Spleen (tissue), 11 donors: Measurements from ENCODE around the gene PNKD. TPM values are rescaled to one million over a fixed set of nuclear protein-coding genes. Genes with fewer than 3 reads are reported as not detected.

ENCODE experiments used
- DNase-seq: peaks from one replicate; pipeline ENCODE4 v3.0.0-alpha.2; 2020
- H3K27ac ChIP-seq, 8 donors: fragments of 200-600 bp; sonication (generic) in 7 of 8; 1 replicate in 4 of 8; 2 replicates in 4 of 8; pipeline versions ENCODE4 v1.5.0 to v1.8.0; 2016 to 2021; ENCODE audit warnings: inconsistent platforms in 4 of 8, mild to moderate bottlenecking in 4 of 8, moderate library complexity in 1 of 8
- H3K27me3 ChIP-seq, 7 donors: fragments of 200-600 bp; sonication (generic) in 6 of 7; replicated peaks in 1 of 7; 1 replicate in 4 of 7; 2 replicates in 3 of 7; pipeline versions ENCODE4 v1.5.0 to v1.8.0; 2016 to 2021; ENCODE audit warnings: inconsistent platforms in 3 of 7, mild to moderate bottlenecking in 1 of 7
- H3K36me3 ChIP-seq, 6 donors: fragments of 200-600 bp; sonication (generic) in 5 of 6; 1 replicate in 4 of 6; 2 replicates in 2 of 6; pipeline versions ENCODE4 v1.5.0 to v1.8.0; 2016 to 2021; ENCODE audit warnings: inconsistent platforms in 2 of 6
- H3K4me1 ChIP-seq, 6 donors: fragments of 200-600 bp; sonication (generic) in 5 of 6; 1 replicate in 3 of 6; 2 replicates in 3 of 6; pipeline versions ENCODE4 v1.5.0 to v1.8.0; 2016 to 2021; ENCODE audit warnings: inconsistent platforms in 3 of 6
- H3K4me3 ChIP-seq, 8 donors: fragments of 200-600 bp; sonication (generic) in 7 of 8; 1 replicate in 4 of 8; 2 replicates in 4 of 8; pipeline versions ENCODE4 v1.5.0 to v1.8.0; 2016 to 2021; ENCODE audit warnings: inconsistent platforms in 4 of 8, mild to moderate bottlenecking in 4 of 8, moderate library complexity in 2 of 8
- H3K9me3 ChIP-seq, 8 donors: fragments of 200-600 bp; sonication (generic) in 7 of 8; 1 replicate in 4 of 8; 2 replicates in 4 of 8; pipeline versions ENCODE4 v1.5.0 to v1.8.0; 2016 to 2021; ENCODE audit warnings: inconsistent platforms in 4 of 8
- CTCF ChIP-seq, 11 experiments: fragments of 200-600 bp in 7 of 11; fragments of 450-650 bp in 4 of 11; sonication (generic) in 4 of 11; IDR thresholded peaks in 8 of 11; conservative IDR thresholded peaks in 3 of 11; 1 replicate in 7 of 11; 2 replicates in 4 of 11; pipeline versions ENCODE4 v1.4.0 to v1.8.0; 2016 to 2021; ENCODE audit warnings: antibody characterized with exemption in 11 of 11, inconsistent platforms in 4 of 11, mild to moderate bottlenecking in 1 of 11
- POLR2A ChIP-seq, 3 donors: fragments of 450-650 bp; IDR thresholded peaks; one replicate each; pipeline ENCODE4 v1.5.1; 2017; ENCODE audit warnings: antibody characterized with exemption in 3 of 3, mild to moderate bottlenecking in 1 of 3
- POLR2AphosphoS5 ChIP-seq, 3 donors: sonication (generic); formaldehyde crosslinking; IDR thresholded peaks; one replicate each; pipeline ENCODE4 v1.5.1; 2017; ENCODE audit warnings: antibody characterized with exemption in 3 of 3
- WGBS, 5 donors: extraction: QIAGEN DNeasy Blood & Tissue Kit in 3 of 5; methylation state at CpG; one replicate each; pipeline versions ENCODE4 v1.1.5 to v1.1.7; 2013 to 2018; 5-methylcytosine and 5-hydroxymethylcytosine counted together
- intact Hi-C: fragments of 100-400 bp; cut with DNase I; formaldehyde crosslinking; loops from one replicate; pipeline ENCODE4 v1.15.0; 2023; ENCODE audit warnings: low total_unique reads
- polyA plus RNA-seq, 3 donors: library from polyadenylated mRNA; stranded (reverse); fragments of 200-250 nt; gene quantifications; one replicate each; pipeline ENCODE4 v1.2.1, GENCODE V29; 2013
- total RNA-seq, 7 donors: library from RNA; depleted of rRNA in 3 of 7; stranded (reverse); fragments of >200 nt in 3 of 7; fragmentation: NEBNext Ultra II Directional in 4 of 7; extraction: Animal tissue kit (Norgen Biotek cat#: 25700) in 4 of 7; gene quantifications; one replicate each; pipeline versions ENCODE4 v1.1.0 to v1.2.1, GENCODE V29; 2016 to 2021
- donor health status: healthy with polysubstance abuse.
- donor health status: DM: no; HTN: no; CAD: no; lungs with moderate emphysema.
- donor health status: DM: no; HTN: no; CAD: no.
- donor health status: Bipolar disorder and iron deficiency.
- donor health status: healthy.
- donor health status: DM: no; HTN: no; CAD: no.
- donor health status: DM: yes; HTN: yes; CAD: no.

The PNKD gene
- total and polyA plus RNA-seq, 10 donors = 41.4 to 92.1 (median 49.4) TPM

DNA sequence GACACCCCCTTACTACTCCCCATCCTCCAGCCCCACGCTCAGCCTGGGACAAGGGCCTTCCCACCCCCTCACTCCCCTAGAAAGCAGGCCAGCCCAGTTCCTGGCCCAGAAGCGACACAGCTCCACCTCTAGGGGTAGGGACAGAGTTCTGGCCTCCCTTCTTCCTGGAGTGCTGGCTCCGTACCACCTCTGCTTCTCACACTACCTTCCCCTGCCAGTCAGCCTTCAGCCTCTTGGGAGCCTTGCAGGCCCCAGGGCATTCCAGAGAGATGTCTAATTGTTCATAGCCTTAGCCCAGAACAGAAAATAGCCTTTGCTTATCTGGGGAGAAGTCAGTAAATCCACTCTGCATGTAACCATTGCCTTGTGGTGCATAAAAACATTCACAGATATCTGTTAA is 73.3 kb downstream of the PNKD start:
- Histone ChIP-seq H3K27me3 (no peaks in the 10 kb centered on the region), H3K27ac (no peak overlapping the region), H3K4me1 (no peaks in the 10 kb centered on the region), H3K9me3 (no peaks in the 10 kb centered on the region), H3K36me3 (peaks cover 0 to 66% (median 8%) of the 10 kb centered on the region in 6 donors), H3K4me3 (no peak overlapping the region)
- TF ChIP-seq POLR2AphosphoS5 (IDR thresholded peaks at IDR 0.05) = no peak
- no peak for TF ChIP-seq CTCF (IDR thresholded peaks at IDR 0.05 in 8 of 11, conservative IDR thresholded peaks at IDR 0.05 in 3 of 11)
- no peak for TF ChIP-seq POLR2A (IDR thresholded peaks at IDR 0.05)
- 82 to 94% (median 91%) methylated on average over 3 of the region's 3 CpGs for WGBS, 5 donors
- intact Hi-C loops = no loop called here
- no peak for DNase-seq

DNA sequence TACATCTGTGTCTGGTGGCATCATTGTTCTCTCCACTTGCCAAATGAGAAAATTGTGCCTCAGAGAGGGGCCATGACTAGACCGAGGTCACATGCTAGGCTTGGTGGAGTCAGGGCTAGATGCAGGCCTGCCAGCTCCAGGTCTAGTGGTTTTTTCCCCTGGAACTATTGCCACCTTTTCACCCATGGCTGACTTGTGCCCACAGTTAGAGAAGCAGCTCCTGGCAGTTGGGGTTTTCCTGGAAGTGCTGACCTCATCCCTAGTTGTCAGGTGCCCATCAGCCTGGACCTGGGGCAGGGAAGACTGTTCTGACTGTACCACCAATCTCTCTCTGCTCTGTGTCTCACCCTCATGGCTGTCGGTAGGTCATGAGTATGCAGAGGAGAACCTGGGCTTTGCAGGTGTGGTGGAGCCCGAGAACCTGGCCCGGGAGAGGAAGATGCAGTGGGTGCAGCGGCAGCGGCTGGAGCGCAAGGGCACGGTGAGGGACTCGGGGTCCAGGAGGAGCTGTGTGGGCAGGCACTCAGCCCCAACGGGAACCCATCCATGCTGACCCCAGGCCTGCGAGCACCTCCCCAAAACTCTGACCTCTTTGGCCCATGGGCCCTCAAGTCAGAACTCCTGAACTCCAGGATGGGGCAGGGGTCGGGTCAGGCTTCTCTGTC is 73.9 kb downstream of the PNKD start:
- Histone ChIP-seq H3K27ac (no peak overlapping the region), H3K4me3 (no peak overlapping the region), H3K9me3 (no peaks in the 10 kb centered on the region), H3K4me1 (no peaks in the 10 kb centered on the region), H3K36me3 (peaks cover 0 to 66% (median 8%) of the 10 kb centered on the region in 6 donors), H3K27me3 (no peaks in the 10 kb centered on the region)
- DNase-seq = no peak
- intact Hi-C loops = no loop called here
- TF ChIP-seq CTCF (IDR thresholded peaks at IDR 0.05 in 8 of 11, conservative IDR thresholded peaks at IDR 0.05 in 3 of 11) (no peak), POLR2A (IDR thresholded peaks at IDR 0.05) (no peak), POLR2AphosphoS5 (IDR thresholded peaks at IDR 0.05) (no peak)
- 88 to 97% (median 92%) methylated on average over 9 to 12 of the region's 12 CpGs for WGBS, 5 donors

GRCh38 chr2:218344755-218345417 is 74.6 kb downstream of the PNKD start:
- Histone ChIP-seq H3K9me3 (no peaks in the 10 kb centered on the region), H3K36me3 (peaks cover 0 to 63% (median 8%) of the 10 kb centered on the region in 6 donors), H3K4me3 (no peak overlapping the region), H3K4me1 (no peaks in the 10 kb centered on the region), H3K27ac (no peak overlapping the region), H3K27me3 (no peaks in the 10 kb centered on the region)
- no peak for DNase-seq
- TF ChIP-seq POLR2AphosphoS5 (IDR thresholded peaks at IDR 0.05) (no peak), POLR2A (IDR thresholded peaks at IDR 0.05) (no peak), CTCF (IDR thresholded peaks at IDR 0.05 in 8 of 11, conservative IDR thresholded peaks at IDR 0.05 in 3 of 11) (no peak)
- 93 to 98% (median 95%) methylated on average over 16 to 22 of the region's 22 CpGs for WGBS, 5 donors
- intact Hi-C loops = no loop called here

DNA sequence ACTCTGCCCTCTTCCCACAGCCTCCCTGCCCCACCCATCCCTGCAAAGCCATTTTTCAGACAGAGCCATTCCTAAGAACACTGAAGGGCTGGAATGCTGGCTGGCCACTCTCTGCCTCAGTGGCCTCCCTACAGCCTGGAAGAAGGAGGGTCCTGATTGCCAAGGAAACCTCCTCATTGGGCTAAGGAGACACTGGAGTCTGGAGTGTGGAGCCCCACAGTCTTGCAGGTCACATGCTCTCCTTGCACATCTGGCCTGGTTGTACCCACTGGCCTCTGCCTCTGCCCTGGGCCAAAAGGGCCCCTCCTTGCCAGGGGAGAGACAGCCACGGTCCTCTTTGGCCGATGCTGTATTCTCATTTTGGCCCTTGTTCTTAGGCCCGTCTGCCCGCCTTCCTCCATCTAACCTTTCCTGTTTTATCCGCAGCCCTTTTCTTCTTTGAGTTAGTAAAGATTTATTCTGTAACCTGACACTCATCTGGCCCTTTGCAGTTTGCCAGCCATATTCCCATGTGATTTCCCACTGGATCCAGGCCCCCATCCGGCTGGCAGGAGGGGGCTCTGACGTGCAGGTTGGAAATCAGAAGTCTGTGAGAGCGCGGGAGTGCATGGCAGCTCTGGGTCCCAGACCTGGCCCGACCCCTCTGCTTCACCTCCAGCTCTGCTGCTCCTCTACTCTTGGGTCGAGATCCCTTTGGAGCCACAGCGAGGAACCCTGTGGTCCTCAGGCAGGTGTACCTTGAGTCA is 75.3 kb downstream of the PNKD start:
- H3K4me3 ChIP-seq = no peak overlapping the region
- intact Hi-C loops = no loop called here
- H3K36me3 ChIP-seq = peaks cover 0 to 56% (median 7%) of the 10 kb centered on the region in 6 donors
- no peak overlapping the region for H3K27ac ChIP-seq
- H3K27me3 ChIP-seq = no peaks in the 10 kb centered on the region
- DNase-seq = no peak
- 88 to 94% (median 90%) methylated on average over 12 of the region's 12 CpGs for WGBS, 5 donors
- TF ChIP-seq POLR2A (IDR thresholded peaks at IDR 0.05) (no peak), POLR2AphosphoS5 (IDR thresholded peaks at IDR 0.05) (no peak), CTCF (IDR thresholded peaks at IDR 0.05 in 8 of 11, conservative IDR thresholded peaks at IDR 0.05 in 3 of 11) (no peak)
- H3K4me1 ChIP-seq = no peaks in the 10 kb centered on the region
- H3K9me3 ChIP-seq = peaks cover 0 to 4% (median 4%) of the 10 kb centered on the region in 8 donors
